Activated naive CD4-positive, alpha-beta T cell treated with anti-CD3 and anti-CD28 coated beads, Interleukin-2, amount 50 U/mL, for 72 hours (primary cell): ENCODE results near the gene ZNF174. TPM values are rescaled to one million over a fixed set of nuclear protein-coding genes. Genes with fewer than 3 reads are reported as not detected.

Source experiments
- total RNA-seq, 2 donors: library from RNA; stranded (reverse); gene quantifications; one replicate each; pipeline ENCODE4 v1.2.3, GENCODE V29; 2022

ZNF174 gene
- total RNA-seq, 2 donors from 2014 or later: 5.2 to 7.7 TPM

Other genes with a start within 250 kb of the ZNF174 start
- not detected for gene OR1F1, start 213.0 kb upstream of the ZNF174 start, total RNA-seq
- 10 to 100 TPM in 1 of 2 donors, 1 to 10 TPM in 1; 9.2 to 19.3 TPM for gene ZNF200, start 166.1 kb upstream of the ZNF174 start, total RNA-seq
- under 1 TPM in 1 of 2 donors, not detected in 1; 0.16 TPM for gene MEFV, start 144.6 kb upstream of the ZNF174 start, total RNA-seq
- 10 to 100 TPM; 16.2 to 20.6 TPM for gene ZNF263, start 117.7 kb upstream of the ZNF174 start, total RNA-seq
- 1 to 10 TPM; 5.4 to 5.9 TPM for gene TIGD7, start 95.8 kb upstream of the ZNF174 start, total RNA-seq
- gene ZNF75A, start 95.7 kb upstream of the ZNF174 start, total RNA-seq: 10 to 100 TPM in 1 of 2 donors, 1 to 10 TPM in 1; 7.4 to 26.0 TPM
- gene OR2C1, start 45.3 kb upstream of the ZNF174 start, total RNA-seq: not detected
- 10 to 100 TPM in 1 of 2 donors, 1 to 10 TPM in 1; 7.6 to 14.1 TPM for gene ZSCAN32, start 211 bp upstream of the ZNF174 start, total RNA-seq
- gene ZNF597, start 42.3 kb downstream of the ZNF174 start, total RNA-seq: 1 to 10 TPM; 2.0 to 3.1 TPM
- gene NAA60, start 42.5 kb downstream of the ZNF174 start, total RNA-seq: 10 to 100 TPM; 29.2 to 40.1 TPM
- gene C16orf90, start 94.3 kb downstream of the ZNF174 start, total RNA-seq: under 1 TPM in 1 of 2 donors, not detected in 1; 0.25 TPM
- gene CLUAP1, start 99.8 kb downstream of the ZNF174 start, total RNA-seq: 10 to 100 TPM; 15.5 to 20.0 TPM
- gene NLRC3, start 176.2 kb downstream of the ZNF174 start, total RNA-seq: 10 to 100 TPM; 24.6 to 26.2 TPM
- gene SLX4, start 210.4 kb downstream of the ZNF174 start, total RNA-seq: 10 to 100 TPM; 12.7 to 19.7 TPM